GM18511 (cell line): ENCODE measurements around the gene HMG20A.
A peak's percentile ranks its signal among the peaks of the same experiment; 100 is the strongest.

Experiments used
- ATAC-seq: cut with Tn5 transposase; IDR thresholded peaks from one replicate; pipeline ENCODE4 v1.9.1; 2021; ENCODE audit warnings: mild to moderate bottlenecking, moderate library complexity; ENCODE audit not compliant: unreplicated experiment

Gene HMG20A

DNA sequence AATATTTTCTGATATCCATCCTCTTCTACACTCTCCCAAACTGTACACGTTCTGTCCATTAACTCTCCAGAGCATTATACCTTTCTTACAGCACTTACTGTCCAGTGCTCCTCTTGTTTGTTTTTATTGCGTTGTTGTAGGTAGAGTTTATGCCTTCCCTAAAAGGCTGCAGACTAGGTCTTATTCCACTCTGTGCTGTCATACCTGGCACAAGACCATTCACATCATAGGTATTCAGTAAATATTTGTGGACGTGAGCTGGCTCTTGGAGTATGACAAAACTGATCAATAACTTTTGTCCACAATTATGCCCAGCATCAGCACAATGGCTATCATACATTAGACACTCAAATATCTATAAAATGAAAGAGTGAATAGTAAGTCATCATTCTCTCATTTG, 4.4 kb downstream of the HMG20A start:
- no peak for ATAC-seq

DNA sequence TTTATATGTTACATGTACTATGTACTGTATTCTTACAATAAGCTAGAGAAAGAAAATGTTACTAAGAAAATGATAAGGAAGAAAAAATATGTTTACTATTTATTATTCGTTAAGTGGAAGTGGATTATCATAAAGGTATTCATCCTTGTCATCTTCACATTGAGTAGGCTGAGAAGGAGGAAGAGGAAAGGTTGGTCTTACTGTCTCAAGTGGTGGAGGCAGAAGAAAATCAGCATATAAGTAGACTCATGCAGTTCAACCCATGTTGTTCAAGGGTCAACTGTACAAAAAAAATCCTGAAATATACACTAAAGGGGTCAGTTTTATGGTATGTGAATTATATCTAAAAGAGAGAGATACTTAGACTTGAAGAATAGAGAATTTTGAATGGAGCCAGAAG, 5.7 kb downstream of the HMG20A start:
- no peak for ATAC-seq

DNA sequence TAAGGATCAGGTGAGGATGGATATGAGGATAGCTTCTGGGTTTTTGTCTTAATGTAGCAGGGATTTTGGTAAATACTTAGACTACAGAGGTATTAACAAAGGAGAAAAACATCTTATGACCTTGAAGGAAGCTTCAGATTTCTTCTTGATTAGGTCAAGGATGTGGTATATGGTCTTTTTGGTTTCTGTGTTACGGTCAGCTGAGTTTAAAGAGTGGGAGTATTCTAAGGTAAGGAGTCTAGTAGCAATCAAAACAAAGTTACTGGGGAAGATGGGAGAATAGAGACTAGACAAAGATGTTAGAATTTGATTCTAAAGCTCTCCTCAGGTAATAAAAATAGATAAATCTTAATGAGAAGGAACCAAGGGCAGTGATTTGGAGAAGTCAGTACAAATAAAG, 6.2 kb downstream of the HMG20A start:
- no peak for ATAC-seq

DNA sequence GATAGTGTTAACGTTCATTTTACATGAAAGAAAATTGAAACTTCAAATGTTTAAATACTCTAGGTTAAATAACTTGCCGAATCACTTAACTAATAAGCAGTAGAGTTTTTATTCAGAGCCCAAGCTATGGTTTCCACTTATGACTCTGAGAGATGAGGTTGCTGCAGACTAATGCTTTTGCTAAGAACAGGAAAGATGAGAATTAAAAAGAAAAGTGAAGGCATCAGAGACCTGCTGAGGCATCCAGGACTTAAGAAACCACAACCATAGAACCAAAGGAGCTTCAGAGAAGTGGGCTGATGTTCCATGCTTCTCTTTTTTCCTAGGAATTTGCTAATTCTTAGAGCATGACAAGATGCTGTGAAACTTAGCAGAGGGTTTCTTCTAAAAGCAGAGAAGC, 9.5 kb downstream of the HMG20A start:
- ATAC-seq: no peak

DNA sequence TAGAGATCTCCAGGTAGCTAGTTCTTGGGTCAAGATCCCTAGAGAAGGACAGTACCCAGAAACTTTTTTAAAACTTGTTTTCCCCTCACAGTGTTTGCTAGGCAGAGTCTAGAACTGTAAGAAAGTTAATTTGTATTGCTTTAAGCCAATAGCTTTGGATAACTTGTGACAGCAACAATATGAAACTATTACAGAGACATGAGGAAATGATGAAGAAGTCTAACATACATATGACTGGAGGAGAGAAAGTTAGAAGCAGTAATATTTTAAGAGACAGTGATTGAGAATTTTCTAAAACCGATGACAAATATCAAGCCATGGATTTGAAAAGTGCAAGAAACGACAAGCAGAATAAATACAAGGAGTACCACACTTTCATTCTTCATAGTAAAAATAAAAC, 10.0 kb downstream of the HMG20A start:
- no peak for ATAC-seq

DNA sequence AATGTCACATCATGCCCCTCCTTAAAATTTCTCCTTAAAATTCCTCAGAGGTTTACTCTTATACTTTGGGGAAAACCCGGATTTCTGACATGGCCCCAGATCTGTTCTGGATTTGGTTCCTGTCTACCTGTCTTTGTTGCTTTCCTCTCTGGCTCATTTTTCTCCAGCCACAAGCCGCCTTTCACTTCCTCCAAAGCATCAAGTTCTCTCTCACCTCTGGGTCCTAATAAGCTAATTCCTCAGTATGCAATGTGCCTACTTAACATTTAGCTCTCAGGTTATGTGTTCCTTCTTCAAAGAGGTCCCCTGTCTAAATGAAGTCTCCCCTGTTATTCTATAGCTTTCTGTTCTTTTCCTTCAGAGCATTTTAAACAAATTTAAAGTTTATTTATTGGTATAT, 16.1 kb downstream of the HMG20A start:
- ATAC-seq: no peak

DNA sequence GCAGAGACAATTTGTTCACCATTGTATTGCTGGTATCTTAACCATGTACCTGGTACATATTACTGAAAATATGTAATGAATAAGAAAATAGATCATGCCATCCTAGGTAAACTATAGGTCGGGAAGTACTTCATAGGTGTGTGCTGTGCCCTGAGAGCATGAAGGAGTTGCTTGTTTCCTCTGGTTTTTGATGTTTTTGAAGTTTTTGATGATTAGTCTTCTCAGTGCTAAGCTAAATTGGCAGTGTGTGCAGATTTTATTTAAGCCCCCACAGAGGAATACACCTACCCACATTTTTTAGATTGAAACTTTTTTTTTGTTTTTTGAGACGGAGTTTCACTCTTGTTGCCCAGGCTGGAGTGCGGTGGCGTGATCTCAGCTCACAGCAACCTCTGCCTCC, 16.6 kb downstream of the HMG20A start:
- no peak for ATAC-seq

DNA sequence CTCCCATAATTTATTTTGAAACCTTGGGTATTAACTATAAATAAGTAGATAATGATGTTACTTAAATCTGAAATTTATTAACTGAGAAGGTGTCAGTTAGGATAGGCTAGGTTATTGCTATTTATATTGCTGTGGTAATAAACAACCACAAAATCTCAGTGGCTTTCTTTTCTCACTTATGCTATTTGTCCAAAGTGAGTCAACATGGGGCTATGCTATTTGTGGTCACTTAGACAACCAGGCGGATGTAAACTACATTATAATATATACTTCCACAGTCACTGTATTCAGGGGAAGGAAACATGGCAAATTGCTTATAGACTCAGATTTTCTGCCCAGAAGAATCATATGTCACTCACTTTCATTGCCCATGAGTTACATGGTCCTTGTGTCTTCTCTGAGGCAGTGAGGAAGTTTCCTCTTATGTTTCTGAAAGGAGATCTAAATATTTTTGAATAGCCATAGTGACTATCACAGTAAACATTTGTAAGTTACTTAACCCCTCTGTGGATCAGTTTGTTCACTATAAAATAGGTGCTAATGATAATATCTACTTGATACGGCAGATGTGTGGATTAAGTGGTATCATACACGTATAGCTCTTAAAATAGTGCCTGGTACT, 19.8 kb downstream of the HMG20A start:
- ATAC-seq: peak; percentile 81

DNA sequence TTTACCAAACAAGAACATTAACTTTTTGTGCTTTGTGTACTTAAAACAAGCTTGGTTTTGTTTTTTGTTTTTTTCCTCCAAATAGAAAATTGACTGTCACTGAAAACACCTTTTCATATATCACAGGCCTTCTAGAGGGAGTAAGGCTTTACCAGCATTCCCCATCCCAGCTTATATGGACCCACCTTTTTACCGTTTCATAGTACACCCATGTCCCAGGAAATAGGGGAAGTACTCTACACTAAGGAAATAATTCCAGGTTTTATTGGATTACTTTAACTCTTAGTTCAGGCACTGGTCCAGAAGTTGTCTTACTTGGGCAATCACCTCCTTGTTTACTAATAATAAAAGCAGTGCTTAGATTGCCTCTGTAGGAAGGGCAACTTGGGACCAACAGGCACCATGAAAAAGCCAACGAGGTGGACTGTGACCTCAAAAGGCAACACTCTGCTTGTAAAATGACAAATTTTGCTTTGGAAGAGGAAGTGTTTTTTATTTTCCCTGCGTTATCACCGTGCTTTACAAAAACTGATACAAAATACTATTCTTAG, 26.2 kb downstream of the HMG20A start:
- no peak for ATAC-seq

DNA sequence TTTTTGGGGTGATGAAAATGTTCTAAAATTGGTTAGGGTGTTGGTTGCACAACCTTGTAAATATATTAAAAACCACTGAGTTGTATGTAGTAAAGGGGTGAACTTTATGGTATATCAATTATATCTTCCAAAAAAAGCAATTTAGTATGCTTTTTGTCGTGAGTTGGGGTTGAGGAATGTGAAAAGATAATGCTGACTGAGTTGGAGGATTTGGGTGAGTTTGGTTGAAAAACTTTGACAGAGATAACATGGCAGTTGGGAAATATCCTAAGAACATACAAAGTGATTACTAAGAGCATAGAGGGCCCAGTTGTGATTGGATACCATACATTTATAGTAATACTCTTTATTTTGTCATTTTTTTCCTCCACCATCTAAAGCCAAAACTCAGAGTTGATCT, 33.6 kb downstream of the HMG20A start:
- ATAC-seq: no peak

DNA sequence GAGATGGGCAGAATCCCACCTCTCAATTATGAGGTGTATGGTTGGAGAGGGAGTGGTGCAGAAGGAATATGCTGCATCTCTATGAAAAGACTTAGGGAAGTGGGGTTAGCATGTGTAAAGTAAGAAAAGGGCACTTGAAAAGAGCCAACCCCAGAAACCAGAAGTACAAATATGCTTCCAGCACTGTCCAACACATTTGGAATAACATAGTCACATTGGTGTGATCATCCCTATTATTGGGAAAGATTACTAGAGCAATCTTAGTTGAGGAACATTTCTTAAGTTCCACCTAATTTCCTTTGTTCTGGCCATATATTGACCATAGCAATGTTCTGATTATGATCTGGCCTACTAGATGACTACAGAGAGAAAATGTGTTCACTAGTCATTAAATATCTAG, 34.3 kb downstream of the HMG20A start:
- no peak for ATAC-seq

DNA sequence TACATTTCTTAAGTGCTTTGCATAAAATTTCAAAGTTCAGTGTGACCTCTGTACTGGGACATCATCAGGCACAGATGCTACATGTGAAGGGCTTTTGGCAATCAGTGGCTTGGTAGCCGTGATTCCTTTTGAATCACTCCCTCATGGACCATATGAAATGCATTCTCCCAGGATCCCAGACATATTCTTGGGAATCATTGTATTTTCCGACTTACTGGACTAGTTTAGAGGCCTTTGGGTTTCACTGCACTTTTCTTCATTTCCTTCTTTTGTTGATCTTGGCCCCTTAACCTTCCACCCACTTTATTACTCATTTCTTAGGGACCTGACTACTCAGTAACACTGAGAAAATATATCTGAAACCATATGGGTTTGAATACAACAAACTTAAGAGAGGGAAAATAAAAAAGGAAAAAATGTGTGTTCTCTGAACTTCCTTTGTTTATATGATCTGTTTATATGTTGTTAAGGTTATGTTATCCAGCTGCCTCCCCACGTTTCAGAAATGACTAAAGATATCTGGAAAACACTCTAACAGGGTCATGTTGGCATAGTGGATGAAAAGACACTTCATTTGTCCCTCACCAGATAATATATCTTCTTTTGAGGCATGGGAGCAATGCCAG, 35.1 kb downstream of the HMG20A start:
- no peak for ATAC-seq

DNA sequence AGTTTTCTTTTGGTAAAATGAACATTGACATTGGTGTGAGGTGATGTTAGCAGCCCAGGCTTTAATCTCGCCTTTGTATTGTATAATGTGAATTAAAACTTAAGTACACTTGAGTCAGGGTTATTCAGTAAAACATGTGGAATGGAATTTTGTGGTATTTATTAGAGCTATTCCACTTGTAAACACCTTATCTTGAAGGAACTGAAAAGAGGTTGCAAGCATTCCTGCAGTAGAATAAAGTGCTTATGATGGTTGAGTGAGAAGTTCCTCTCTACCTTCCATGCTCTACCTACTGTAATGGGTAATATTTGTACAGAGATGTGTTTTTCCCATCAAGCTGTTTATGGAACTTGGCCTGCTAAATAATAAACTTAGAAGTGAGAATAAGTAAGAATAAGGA, 36.1 kb downstream of the HMG20A start:
- ATAC-seq: no peak

DNA sequence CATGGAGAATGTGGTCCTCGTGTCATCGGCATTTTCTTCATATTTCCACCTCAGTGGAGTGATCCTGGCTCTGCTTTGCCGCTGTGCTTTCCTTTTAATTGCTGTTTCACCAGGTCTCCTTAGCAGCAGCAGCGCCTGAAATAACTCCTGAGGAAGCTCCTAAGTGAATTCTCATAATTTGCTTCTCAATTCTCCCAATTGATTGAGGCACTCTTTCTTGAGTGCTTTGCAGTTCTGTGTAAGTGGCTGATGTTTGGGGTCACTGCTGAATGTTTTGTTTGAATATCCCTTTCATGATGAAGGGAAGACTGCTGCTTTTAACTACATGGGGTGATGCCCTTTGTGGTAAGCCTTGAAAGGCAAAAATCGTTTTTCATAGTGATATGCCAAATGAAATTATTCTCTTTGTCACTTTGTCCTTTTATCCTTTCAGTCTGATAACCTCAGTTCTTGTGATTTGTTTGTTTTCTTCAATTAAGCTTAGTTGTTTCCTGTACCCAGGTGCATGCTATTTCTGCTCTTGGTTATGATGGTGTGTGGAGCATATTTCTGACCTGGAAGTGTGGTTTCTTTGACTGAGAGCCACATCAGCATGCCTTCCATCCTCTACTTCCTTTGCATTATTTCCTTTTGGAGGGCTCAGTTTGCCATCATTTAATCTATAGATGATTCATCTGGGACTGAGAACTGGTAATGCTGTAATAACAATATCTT, 36.7 kb downstream of the HMG20A start:
- ATAC-seq: no peak

DNA sequence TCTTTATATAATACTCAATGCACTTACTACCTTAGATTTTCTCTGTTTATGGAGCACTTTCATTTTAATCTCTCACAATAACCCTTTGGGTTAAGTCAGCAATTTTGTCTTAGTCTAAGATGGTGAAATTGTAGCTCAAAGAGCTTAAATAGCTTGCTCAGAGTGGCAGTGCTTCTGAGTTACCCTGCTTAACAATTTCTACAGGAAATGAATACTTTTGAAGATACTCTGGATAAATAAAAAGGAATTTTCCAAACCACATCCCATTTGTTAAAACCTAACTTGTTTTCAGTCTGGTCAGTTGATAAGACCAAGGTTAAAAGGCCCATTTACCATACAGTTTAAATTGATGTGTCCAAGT, 37.2 kb downstream of the HMG20A start:
- no peak for ATAC-seq

DNA sequence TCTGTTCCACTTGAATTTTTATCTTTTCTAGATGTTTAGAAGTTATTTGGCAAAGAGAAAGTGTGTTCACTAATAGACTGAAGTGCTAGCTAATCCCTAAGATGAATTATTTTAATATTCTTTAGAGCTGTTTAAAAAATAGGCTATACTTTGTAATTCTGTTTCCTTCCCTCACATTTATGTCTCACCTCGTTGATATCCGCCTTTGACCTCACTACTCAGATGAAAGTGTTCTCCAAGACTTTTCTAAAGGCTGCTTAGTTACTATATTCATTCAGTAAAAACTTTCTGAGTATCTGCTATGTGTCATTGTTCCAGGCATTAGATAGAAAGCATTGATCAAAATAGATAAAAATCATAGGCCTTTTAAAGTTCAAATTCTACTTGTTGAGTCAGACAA, 38.3 kb downstream of the HMG20A start:
- ATAC-seq: no peak

DNA sequence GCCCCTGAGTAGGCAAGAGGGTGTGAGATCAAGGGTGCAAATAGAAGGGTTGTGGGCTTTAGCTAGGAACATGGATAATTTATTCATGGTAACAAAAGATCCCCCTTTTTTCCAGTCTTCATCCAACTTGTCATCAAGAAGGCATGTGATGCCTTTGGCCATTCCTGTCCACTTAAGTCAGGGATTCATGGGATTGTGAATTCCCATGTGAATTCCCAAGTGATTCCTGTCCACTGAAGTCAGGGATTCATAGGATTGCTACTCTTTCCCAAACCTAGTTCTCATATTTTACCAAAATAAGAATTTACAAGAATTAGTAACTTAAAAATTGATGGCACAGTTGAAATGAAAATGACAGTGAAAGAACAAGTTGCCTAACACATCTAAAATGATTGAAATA, 40.8 kb downstream of the HMG20A start:
- ATAC-seq: no peak

DNA sequence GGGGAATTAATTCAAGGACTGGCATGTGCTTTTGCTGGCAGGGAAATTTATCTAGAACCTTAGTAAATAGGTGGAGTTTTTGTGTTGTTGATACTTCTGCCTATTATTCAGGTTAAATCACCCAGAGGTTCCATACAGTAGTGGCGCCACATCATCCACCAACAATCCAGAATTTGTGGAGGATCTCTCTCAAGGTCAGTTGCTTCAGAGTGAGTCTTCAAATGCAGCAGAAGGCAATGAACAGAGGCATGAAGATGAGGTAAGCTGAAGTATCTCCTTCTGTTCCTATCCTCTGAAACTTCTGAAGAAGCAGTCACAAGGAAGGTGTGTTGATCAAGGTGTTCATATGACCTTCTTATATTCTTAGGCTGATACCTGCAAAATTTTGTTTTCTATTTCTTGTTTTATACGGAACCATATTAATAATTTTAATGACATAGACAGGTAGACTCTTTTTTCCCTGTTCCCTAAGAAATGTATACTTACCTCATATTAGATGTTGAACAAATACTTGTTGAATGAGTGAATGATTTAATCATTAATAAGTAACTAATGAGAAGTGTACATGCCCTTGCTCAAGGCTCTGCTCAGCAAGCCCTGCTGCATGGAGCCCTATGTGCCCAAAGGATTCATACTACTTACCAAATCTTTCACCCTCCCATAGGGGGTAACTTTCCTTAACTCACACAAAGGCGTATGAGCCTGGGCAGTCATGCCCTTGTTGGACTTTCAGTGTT, 43.6 kb downstream of the HMG20A start:
- ATAC-seq: no peak

DNA sequence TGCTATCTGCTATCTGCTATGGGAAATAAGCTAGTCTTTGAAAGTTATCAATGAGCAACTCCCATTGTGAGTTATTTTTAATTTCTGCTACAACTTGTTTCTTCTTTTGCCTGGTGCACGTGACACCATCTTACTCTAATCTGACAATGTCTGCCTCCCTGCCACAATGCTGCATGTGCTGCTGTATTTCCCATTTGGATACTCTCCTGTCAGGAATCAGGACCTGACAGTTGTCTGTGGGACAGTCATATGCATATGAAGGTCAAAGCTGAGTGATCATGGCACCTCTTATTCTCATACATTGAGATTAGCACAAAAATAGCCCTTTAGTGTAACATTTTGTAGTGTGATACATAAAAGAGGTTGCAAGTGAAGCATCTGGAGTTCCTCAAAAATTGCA, 45.8 kb downstream of the HMG20A start:
- ATAC-seq: no peak

DNA sequence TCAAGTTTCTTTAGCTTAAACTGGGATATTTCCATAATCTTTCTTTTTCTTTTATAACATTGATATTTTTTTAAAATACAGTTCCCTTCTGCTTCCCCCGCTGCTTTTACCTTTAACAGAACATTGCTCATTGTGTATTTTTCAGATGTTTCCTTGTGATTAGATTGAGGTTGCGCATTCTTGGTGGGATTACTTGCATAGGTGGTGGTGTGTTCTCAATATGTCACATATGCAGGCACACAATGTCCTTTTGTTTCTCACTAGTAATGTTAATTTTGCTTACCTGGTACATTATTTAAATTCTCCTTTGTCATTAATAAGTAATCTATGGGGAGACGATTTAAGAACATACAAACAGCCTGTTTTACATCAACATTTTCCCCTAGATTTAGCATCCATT, 48.2 kb downstream of the HMG20A start:
- ATAC-seq: no peak

DNA sequence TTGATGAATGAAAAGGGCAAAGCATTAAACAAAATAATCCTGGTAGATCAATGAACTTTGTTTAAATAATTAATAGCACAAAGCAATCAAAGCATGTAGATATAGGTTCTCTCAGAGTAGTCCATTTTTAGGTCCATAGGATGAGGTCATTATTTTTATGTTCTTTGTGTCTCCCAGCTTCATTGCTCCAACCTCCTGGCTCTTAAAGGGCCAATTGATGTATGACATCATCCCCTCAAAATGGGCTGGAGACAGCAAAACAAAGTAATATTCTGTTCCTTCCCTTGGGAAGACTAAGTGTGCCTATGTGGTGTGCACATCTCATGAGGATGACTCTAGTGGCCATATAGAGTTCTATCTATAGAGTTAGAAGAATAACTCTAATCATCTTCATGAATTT, 49.5 kb downstream of the HMG20A start:
- ATAC-seq: no peak

DNA sequence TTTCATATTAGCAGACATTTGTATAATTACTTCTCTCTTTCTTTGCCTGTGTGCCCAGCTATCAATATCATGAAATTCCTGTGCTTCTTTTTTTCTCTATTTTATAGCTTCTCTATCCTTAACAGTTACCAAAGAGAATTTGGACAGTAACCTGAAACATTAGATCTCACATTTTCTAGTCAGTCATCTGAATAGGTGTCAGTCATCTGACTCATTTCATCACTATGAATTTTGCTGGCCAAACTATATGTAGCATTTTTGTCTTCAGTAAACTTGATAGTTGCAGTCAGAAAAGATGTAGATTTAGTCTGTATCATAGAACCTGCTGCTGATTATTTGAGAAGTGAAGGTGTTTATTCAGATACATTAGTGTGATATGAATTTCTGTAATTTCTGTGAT, 52.6 kb downstream of the HMG20A start:
- ATAC-seq: no peak
